Measurements from ENCODE around the gene MDN1.

The MDN1 gene

DNA sequence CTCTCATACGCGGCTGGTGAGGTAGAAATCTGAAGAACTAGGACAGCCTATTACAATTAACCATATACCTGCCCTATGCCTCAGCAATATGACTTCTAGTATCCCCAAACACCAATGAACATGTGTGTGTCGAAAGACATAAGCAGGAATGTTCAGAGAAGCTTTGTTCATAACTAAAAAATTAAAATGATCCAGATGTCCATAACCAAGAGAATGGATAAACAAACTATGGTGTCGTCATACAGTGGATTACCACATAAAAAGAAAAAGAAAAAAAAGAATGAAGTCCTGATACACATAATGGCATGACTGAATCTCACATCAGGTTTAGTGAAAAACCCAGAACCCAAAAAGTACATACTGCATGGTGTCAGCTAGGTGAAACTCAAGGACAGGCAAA is 73.9 kb downstream of the MDN1 start:
- Histone ChIP-seq H3K4me3 (ENCODE audit: low read length) (no peak overlapping the region), H2AFZ (ENCODE audit: low read length) (no peak overlapping the region), H3K9me2 (replicated peaks; ENCODE audit: insufficient read depth, low read length) (no peaks in the 10 kb centered on the region), H3K27ac (ENCODE audit: low read length) (no peak overlapping the region), H3K4me2 (ENCODE audit: low read depth, low read length) (no peak overlapping the region), H3K4me1 (ENCODE audit: low read length) (no peaks in the 10 kb centered on the region), H3K9ac (ENCODE audit: low read length) (no peak overlapping the region), H3K36me3 (replicated peaks; ENCODE audit: insufficient read depth, low read length) (0 out of 2 replicates have a peak, but pooled peaks cover 4% of the 10 kb centered on the region), H3K9me3 (replicated peaks; ENCODE audit: insufficient read depth, low read length) (no peaks in the 10 kb centered on the region), H4K20me1 (ENCODE audit: insufficient read depth, low read length) (no peaks in the 10 kb centered on the region), H3K27me3 (replicated peaks; ENCODE audit: insufficient read depth, low read length) (no peaks in the 10 kb centered on the region), H3K79me2 (ENCODE audit: low read length) (no peaks in the 10 kb centered on the region), H3F3A (ENCODE audit: insufficient read depth, low read length) (no peaks in the 10 kb centered on the region)
- TF ChIP-seq EZH2phosphoT487 (IDR thresholded peaks at IDR 0.05; ENCODE audit: low read length) (no peak), EZH2 (optimal IDR thresholded peaks at IDR 0.05; ENCODE audit: low read depth, low read length) (no peak)
- TF ChIP-seq, protein P1, sequence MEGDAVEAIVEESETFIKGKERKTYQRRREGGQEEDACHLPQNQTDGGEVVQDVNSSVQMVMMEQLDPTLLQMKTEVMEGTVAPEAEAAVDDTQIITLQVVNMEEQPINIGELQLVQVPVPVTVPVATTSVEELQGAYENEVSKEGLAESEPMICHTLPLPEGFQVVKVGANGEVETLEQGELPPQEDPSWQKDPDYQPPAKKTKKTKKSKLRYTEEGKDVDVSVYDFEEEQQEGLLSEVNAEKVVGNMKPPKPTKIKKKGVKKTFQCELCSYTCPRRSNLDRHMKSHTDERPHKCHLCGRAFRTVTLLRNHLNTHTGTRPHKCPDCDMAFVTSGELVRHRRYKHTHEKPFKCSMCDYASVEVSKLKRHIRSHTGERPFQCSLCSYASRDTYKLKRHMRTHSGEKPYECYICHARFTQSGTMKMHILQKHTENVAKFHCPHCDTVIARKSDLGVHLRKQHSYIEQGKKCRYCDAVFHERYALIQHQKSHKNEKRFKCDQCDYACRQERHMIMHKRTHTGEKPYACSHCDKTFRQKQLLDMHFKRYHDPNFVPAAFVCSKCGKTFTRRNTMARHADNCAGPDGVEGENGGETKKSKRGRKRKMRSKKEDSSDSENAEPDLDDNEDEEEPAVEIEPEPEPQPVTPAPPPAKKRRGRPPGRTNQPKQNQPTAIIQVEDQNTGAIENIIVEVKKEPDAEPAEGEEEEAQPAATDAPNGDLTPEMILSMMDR (IDR thresholded peaks at IDR 0.05; ENCODE audit: low read length), result no peak
- no peak for DNase-seq

DNA sequence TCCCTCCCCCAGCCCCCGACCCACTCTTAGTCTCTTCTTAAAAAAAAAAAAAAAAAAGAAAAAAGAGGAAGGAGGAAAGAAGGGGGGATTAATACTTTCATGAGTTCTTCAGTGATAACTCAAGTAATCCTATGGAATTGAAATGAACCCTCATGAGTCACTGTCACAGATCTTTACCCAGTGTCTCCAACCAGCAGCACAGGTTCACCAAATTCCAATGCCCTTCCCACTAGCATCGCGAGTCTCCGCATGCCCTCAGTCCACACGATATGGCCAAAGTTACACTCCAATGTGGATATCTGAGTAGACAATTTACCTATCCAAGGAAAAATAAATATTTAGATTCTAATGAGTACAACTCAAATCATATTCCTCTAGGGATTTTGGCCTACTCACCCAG is 74.5 kb downstream of the MDN1 start:
- Histone ChIP-seq H3K4me3 (ENCODE audit: low read length) (no peak overlapping the region), H3K27ac (ENCODE audit: low read length) (no peak overlapping the region), H3K79me2 (ENCODE audit: low read length) (no peaks in the 10 kb centered on the region), H3K4me2 (ENCODE audit: low read depth, low read length) (no peak overlapping the region), H3K9ac (ENCODE audit: low read length) (no peak overlapping the region), H3K27me3 (replicated peaks; ENCODE audit: insufficient read depth, low read length) (no peaks in the 10 kb centered on the region), H3K9me3 (replicated peaks; ENCODE audit: insufficient read depth, low read length) (no peaks in the 10 kb centered on the region), H3F3A (ENCODE audit: insufficient read depth, low read length) (no peaks in the 10 kb centered on the region), H2AFZ (ENCODE audit: low read length) (no peak overlapping the region), H3K9me2 (replicated peaks; ENCODE audit: insufficient read depth, low read length) (no peaks in the 10 kb centered on the region), H3K36me3 (replicated peaks; ENCODE audit: insufficient read depth, low read length) (peaks cover 4% of the 10 kb centered on the region; the same call in 1 of the 2 replicates), H3K4me1 (ENCODE audit: low read length) (no peaks in the 10 kb centered on the region), H4K20me1 (ENCODE audit: insufficient read depth, low read length) (no peaks in the 10 kb centered on the region)
- no peak for DNase-seq
- TF ChIP-seq, protein P1 (IDR thresholded peaks at IDR 0.05; ENCODE audit: low read length), result no peak
- TF ChIP-seq EZH2 (optimal IDR thresholded peaks at IDR 0.05; ENCODE audit: low read depth, low read length) (no peak), EZH2phosphoT487 (IDR thresholded peaks at IDR 0.05; ENCODE audit: low read length) (no peak)

DNA sequence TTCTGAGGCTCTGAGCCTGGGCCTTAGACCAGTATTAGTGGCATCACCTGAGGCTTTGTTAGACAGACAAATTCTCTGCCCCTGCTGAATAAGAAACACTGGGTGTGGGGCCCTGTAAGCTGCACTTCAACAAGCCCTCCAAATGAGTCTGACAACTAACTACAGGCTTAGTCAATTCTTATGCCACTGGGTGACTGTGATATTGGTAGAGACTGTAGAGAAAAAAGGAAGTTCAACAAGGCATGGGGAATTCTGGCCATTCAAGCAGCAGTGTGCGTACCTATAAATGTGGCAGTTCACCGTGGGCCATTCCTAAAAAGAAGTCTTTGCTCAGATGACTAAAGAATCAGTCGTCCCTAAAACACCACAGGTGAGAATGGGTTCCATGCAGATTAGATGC is 82.7 kb downstream of the MDN1 start:
- Histone ChIP-seq H3K79me2 (ENCODE audit: low read length) (no peaks in the 10 kb centered on the region), H3K9me2 (replicated peaks; ENCODE audit: insufficient read depth, low read length) (no peaks in the 10 kb centered on the region), H4K20me1 (ENCODE audit: insufficient read depth, low read length) (no peaks in the 10 kb centered on the region), H3K4me3 (ENCODE audit: low read length) (no peak overlapping the region), H3K4me2 (ENCODE audit: low read depth, low read length) (no peak overlapping the region), H3K4me1 (ENCODE audit: low read length) (no peaks in the 10 kb centered on the region), H3K27me3 (replicated peaks; ENCODE audit: insufficient read depth, low read length) (no peaks in the 10 kb centered on the region), H3K27ac (ENCODE audit: low read length) (no peak overlapping the region), H3K36me3 (replicated peaks; ENCODE audit: insufficient read depth, low read length) (peaks cover 3% of the 10 kb centered on the region; the same call in 1 of the 2 replicates), H2AFZ (ENCODE audit: low read length) (no peak overlapping the region), H3K9me3 (replicated peaks; ENCODE audit: insufficient read depth, low read length) (no peaks in the 10 kb centered on the region), H3K9ac (ENCODE audit: low read length) (no peak overlapping the region), H3F3A (ENCODE audit: insufficient read depth, low read length) (no peaks in the 10 kb centered on the region)
- DNase-seq, result no peak
- TF ChIP-seq EZH2 (optimal IDR thresholded peaks at IDR 0.05; ENCODE audit: low read depth, low read length) (no peak), EZH2phosphoT487 (IDR thresholded peaks at IDR 0.05; ENCODE audit: low read length) (no peak)
- TF ChIP-seq, protein P1 (IDR thresholded peaks at IDR 0.05; ENCODE audit: low read length), result no peak
